Testis (tissue), 3 donors: Measurements from ENCODE around the gene SSBP3. TPM values are rescaled to one million over a fixed set of nuclear protein-coding genes. Genes with fewer than 3 reads are reported as not detected.

Experiments
- DNase-seq: peaks from one replicate; pipeline ENCODE4 v3.0.0-alpha.2; 2019
- H3K27ac ChIP-seq, 2 donors: fragments of 200-600 bp; sonication (generic); one replicate each; pipeline ENCODE4 v1.5.1; 2019
- H3K27me3 ChIP-seq: fragments of 200-600 bp; sonication (generic); one replicate; pipeline ENCODE4 v1.5.1; 2019
- H3K36me3 ChIP-seq: fragments of 200-600 bp; sonication (generic); one replicate; pipeline ENCODE4 v1.5.1; 2017; ENCODE audit warnings: low read depth; ENCODE audit errors: missing control alignments
- H3K4me1 ChIP-seq: fragments of 200-600 bp; sonication (generic); one replicate; pipeline ENCODE4 v1.5.1; 2019
- H3K4me3 ChIP-seq, 2 donors: fragments of 200-600 bp; sonication (generic); one replicate each; pipeline ENCODE4 v1.5.1; 2017 to 2019
- H3K9me3 ChIP-seq: fragments of 200-600 bp; sonication (generic); one replicate; pipeline ENCODE4 v1.5.1; 2017
- POLR2A ChIP-seq: fragments of 450-650 bp; IDR thresholded peaks from one replicate; pipeline ENCODE4 v1.6.1; 2017; ENCODE audit warnings: antibody characterized with exemption, mild to moderate bottlenecking, moderate library complexity
- WGBS, 2 donors: methylation state at CpG; one replicate each; pipeline ENCODE4 v1.1.5; 2018; 5-methylcytosine and 5-hydroxymethylcytosine counted together
- intact Hi-C: fragments of 100-400 bp; cut with DNase I; formaldehyde crosslinking; loops from one replicate; pipeline ENCODE4 v1.15.1; 2023; ENCODE audit warnings: low total_unique reads
- polyA plus RNA-seq: library from polyadenylated mRNA; stranded (reverse); fragments of 350-450 nt; fragmentation: Illumina TruSeq; extraction: RNeasy Lipid Tissue Mini Kit (QIAGEN cat#74804); gene quantifications from one replicate; pipeline ENCODE4 v1.2.3, GENCODE V29; 2014; ENCODE audit warnings: low read depth, low replicate concordance; ENCODE audit not compliant: insufficient read depth
- total RNA-seq, 2 donors: library from RNA; depleted of rRNA; stranded (reverse); fragments of >200 nt; gene quantifications; one replicate each; pipeline ENCODE4 v1.2.3, GENCODE V29; 2016
- TF ChIP-seq, protein P1 (sequence below), 3 experiments: fragments of 450-650 bp in 2 of 3; fragments of 200-600 bp in 1 of 3; sonication (generic) in 1 of 3; IDR thresholded peaks; one replicate each; pipeline ENCODE4 v1.5.1; 2016 to 2019; ENCODE audit warnings: antibody characterized with exemption in 3 of 3, mild to moderate bottlenecking in 2 of 3, moderate library complexity in 1 of 3

The SSBP3 gene
- total and polyA plus RNA-seq, 3 donors from 2014 or later = 88.8 to 99.0 (median 91.6) TPM

- H3K36me3 ChIP-seq = no peaks in the 10 kb centered on the region
- H3K27me3 ChIP-seq = no peaks in the 10 kb centered on the region
- TF ChIP-seq, protein P1, sequence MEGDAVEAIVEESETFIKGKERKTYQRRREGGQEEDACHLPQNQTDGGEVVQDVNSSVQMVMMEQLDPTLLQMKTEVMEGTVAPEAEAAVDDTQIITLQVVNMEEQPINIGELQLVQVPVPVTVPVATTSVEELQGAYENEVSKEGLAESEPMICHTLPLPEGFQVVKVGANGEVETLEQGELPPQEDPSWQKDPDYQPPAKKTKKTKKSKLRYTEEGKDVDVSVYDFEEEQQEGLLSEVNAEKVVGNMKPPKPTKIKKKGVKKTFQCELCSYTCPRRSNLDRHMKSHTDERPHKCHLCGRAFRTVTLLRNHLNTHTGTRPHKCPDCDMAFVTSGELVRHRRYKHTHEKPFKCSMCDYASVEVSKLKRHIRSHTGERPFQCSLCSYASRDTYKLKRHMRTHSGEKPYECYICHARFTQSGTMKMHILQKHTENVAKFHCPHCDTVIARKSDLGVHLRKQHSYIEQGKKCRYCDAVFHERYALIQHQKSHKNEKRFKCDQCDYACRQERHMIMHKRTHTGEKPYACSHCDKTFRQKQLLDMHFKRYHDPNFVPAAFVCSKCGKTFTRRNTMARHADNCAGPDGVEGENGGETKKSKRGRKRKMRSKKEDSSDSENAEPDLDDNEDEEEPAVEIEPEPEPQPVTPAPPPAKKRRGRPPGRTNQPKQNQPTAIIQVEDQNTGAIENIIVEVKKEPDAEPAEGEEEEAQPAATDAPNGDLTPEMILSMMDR (IDR thresholded peaks at IDR 0.05) = no peak
- TF ChIP-seq POLR2A = no peak
- peaks cover 31% of the 10 kb centered on the region for H3K4me1 ChIP-seq
- H3K9me3 ChIP-seq = no peaks in the 10 kb centered on the region
- 81 to 83% methylated on average over 13 to 17 of the region's 17 CpGs for WGBS, 2 donors
- no peak overlapping the region for H3K27ac ChIP-seq
- no peak overlapping the region for H3K4me3 ChIP-seq
- intact Hi-C loops = no loop called here
- no peak for DNase-seq
Observed at GRCh38 chr1:54267815-54268761, 138.1 kb downstream of the SSBP3 start.

GRCh38 chr1:54266908-54267307 lies 139.3 kb downstream of the SSBP3 start:
- no peak for TF ChIP-seq POLR2A
- TF ChIP-seq, protein P1 (IDR thresholded peaks at IDR 0.05) = no peak
- no peaks in the 10 kb centered on the region for H3K9me3 ChIP-seq
- peaks cover 19% of the 10 kb centered on the region for H3K4me1 ChIP-seq
- no peaks in the 10 kb centered on the region for H3K36me3 ChIP-seq
- intact Hi-C loops = no loop called here
- no peak for DNase-seq
- no peak overlapping the region for H3K4me3 ChIP-seq
- no peaks in the 10 kb centered on the region for H3K27me3 ChIP-seq
- WGBS, 2 donors = 63 to 67% methylated on average over 5 of the region's 5 CpGs
- no peak overlapping the region for H3K27ac ChIP-seq

DNA sequence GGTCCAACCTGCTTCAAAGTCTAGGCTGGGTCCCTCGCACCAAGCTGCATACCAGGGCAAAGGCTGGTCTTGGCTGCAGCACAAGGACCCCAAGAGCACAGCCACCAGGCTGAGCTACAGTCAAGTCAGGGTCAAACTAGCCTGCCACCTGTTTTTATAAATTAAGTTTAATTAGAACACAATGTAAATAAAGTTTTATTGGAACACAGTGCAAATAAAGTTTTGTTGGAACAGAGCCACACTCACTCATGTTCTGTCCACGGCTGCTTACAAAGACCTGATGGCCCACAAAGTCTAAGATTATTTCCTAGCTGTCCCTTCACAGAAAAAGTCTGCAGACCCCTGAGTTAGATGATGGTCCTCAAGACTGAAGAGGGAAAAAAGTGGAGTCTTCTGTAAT lies 140.0 kb downstream of the SSBP3 start:
- 91 to 98% methylated on average over 2 of the region's 2 CpGs for WGBS, 2 donors
- no peak for TF ChIP-seq POLR2A
- TF ChIP-seq, protein P1 (IDR thresholded peaks at IDR 0.05) = no peak
- H3K27ac ChIP-seq = no peak overlapping the region
- DNase-seq = no peak
- peaks cover 12% of the 10 kb centered on the region for H3K4me1 ChIP-seq
- no peaks in the 10 kb centered on the region for H3K9me3 ChIP-seq
- no peaks in the 10 kb centered on the region for H3K27me3 ChIP-seq
- H3K36me3 ChIP-seq = no peaks in the 10 kb centered on the region
- intact Hi-C loops = no loop called here
- H3K4me3 ChIP-seq = no peak overlapping the region

DNA sequence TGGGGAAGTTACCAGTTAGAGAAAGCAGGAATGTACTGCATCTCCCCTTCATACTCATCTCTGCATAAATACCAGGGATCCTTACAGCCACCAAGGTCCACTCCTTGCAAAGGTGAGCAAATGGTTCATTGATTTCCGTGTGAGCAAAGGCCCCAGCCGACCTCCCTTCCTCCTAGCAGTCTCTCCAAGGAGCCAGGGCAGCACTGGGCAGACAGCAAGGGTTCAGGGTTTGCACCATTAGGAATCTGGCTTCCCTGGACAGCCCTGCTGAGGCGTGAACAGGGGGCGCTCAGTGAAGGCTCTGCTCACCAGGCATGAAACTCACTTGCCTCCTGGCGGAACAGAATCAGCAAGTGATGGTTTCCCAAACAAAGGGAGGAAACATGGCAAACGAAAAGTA lies 140.5 kb downstream of the SSBP3 start:
- no peaks in the 10 kb centered on the region for H3K27me3 ChIP-seq
- no peaks in the 10 kb centered on the region for H3K36me3 ChIP-seq
- H3K9me3 ChIP-seq = no peaks in the 10 kb centered on the region
- H3K4me3 ChIP-seq = no peak overlapping the region
- intact Hi-C loops = no loop called here
- no peak for DNase-seq
- peaks cover 15% of the 10 kb centered on the region for H3K4me1 ChIP-seq
- H3K27ac ChIP-seq = no peak overlapping the region
- no peak for TF ChIP-seq POLR2A
- TF ChIP-seq, protein P1 (IDR thresholded peaks at IDR 0.05) = no peak
- 89 to 98% methylated on average over 4 to 6 of the region's 6 CpGs for WGBS, 2 donors
